ENCODE results near the gene IL18. TPM values are rescaled to one million over a fixed set of nuclear protein-coding genes. Genes with fewer than 3 reads are reported as not detected.
"Not testable (repeated sequence)": the region's sequence is repeated elsewhere in the genome, so short reads cannot be mapped to it uniquely, and the experiment has no call there.

The IL18 gene
- polyA plus RNA-seq, 12 donors, result 0.30 to 12.1 (median 0.82) TPM; not detected in 1

GRCh38 chr11:112121981-112122615 lies 41.8 kb downstream of the IL18 start:
- no peak for DNase-seq

- no peak for DNase-seq
These were observed 45.7 kb downstream of the IL18 start for GRCh38 chr11:112118176-112118575.

- DNase-seq, result no peak
These were observed 48.5 kb downstream of the IL18 start for GRCh38 chr11:112115386-112115785.

- no peak for DNase-seq
These were observed 49.4 kb downstream of the IL18 start for GRCh38 chr11:112114460-112114859.

GRCh38 chr11:112113539-112114457 lies 50.1 kb downstream of the IL18 start:
- peak; percentile 17 for DNase-seq

- DNase-seq, result no peak
These were observed 57.8 kb downstream of the IL18 start for GRCh38 chr11:112106070-112106469.

- DNase-seq, result no peak
These were observed 60.4 kb downstream of the IL18 start for GRCh38 chr11:112103446-112103845.

- DNase-seq, result no peak
These were observed 63.4 kb downstream of the IL18 start for GRCh38 chr11:112100462-112100861.

GRCh38 chr11:112097734-112098528 lies 66.0 kb downstream of the IL18 start:
- DNase-seq, result no peak

- no peak for DNase-seq
These were observed 67.7 kb downstream of the IL18 start for GRCh38 chr11:112096194-112096593.

GRCh38 chr11:112095302-112095701 lies 68.6 kb downstream of the IL18 start:
- not testable (repeated sequence) for DNase-seq

Other genes starting within 250 kb of the IL18 start
- 1 to 10 TPM in 9 of 12 donors, under 1 TPM in 1, not detected in 2; 0.88 to 4.8 (median 3.0) TPM for gene C11orf52, start 245.2 kb downstream of the IL18 start, polyA plus RNA-seq (ENCODE audit: insufficient read length in 12 of 12)
- gene DIXDC1, start 226.8 kb downstream of the IL18 start, polyA plus RNA-seq (ENCODE audit: insufficient read length in 12 of 12), result 10 to 100 TPM in 11 of 12 donors, not detected in 1; 16.5 to 27.2 (median 20.5) TPM
- gene DLAT, start 138.7 kb downstream of the IL18 start, polyA plus RNA-seq (ENCODE audit: insufficient read length in 12 of 12), result 10 to 100 TPM in 11 of 12 donors, not detected in 1; 28.1 to 50.9 (median 41.8) TPM
- gene PIH1D2, start 90.1 kb downstream of the IL18 start, polyA plus RNA-seq (ENCODE audit: insufficient read length in 12 of 12), result 1 to 10 TPM in 9 of 12 donors, under 1 TPM in 1, not detected in 2; 0.72 to 4.1 (median 1.2) TPM
- gene NKAPD1, start 89.8 kb downstream of the IL18 start, polyA plus RNA-seq (ENCODE audit: insufficient read length in 12 of 12), result 10 to 100 TPM in 11 of 12 donors, not detected in 1; 18.4 to 56.7 (median 30.3) TPM
- 10 to 100 TPM in 11 of 12 donors, not detected in 1; 21.0 to 63.8 (median 51.7) TPM for gene TIMM8B, start 77.3 kb downstream of the IL18 start, polyA plus RNA-seq (ENCODE audit: insufficient read length in 12 of 12)
- gene SDHD, start 77.2 kb downstream of the IL18 start, polyA plus RNA-seq (ENCODE audit: insufficient read length in 12 of 12), result 100 to 1,000 TPM in 7 of 12 donors, 10 to 100 TPM in 4, not detected in 1; 52.2 to 127 (median 109) TPM
- under 1 TPM in 5 of 12 donors, not detected in 7; 0.22 to 0.44 (median 0.23) TPM for gene TEX12, start 3.3 kb upstream of the IL18 start, polyA plus RNA-seq (ENCODE audit: insufficient read length in 12 of 12)
- 10 to 100 TPM in 4 of 12 donors, 1 to 10 TPM in 7, not detected in 1; 3.4 to 28.6 (median 8.0) TPM for gene BCO2, start 11.4 kb upstream of the IL18 start, polyA plus RNA-seq (ENCODE audit: insufficient read length in 12 of 12)
- 10 to 100 TPM in 11 of 12 donors, not detected in 1; 14.5 to 36.9 (median 25.5) TPM for gene PTS, start 62.3 kb upstream of the IL18 start, polyA plus RNA-seq (ENCODE audit: insufficient read length in 12 of 12)
- under 1 TPM in 1 of 12 donors, not detected in 11; 0.17 TPM for gene PLET1, start 96.8 kb upstream of the IL18 start, polyA plus RNA-seq (ENCODE audit: insufficient read length in 12 of 12)

Data from muscle of arm (tissue), 12 donors.